GM18511 (cell line): ENCODE data around the gene ARHGAP20.

Experiments used
- ATAC-seq: cut with Tn5 transposase; IDR thresholded peaks from one replicate; pipeline ENCODE4 v1.9.1; 2021; ENCODE audit warnings: mild to moderate bottlenecking, moderate library complexity; ENCODE audit not compliant: unreplicated experiment

The ARHGAP20 gene

DNA sequence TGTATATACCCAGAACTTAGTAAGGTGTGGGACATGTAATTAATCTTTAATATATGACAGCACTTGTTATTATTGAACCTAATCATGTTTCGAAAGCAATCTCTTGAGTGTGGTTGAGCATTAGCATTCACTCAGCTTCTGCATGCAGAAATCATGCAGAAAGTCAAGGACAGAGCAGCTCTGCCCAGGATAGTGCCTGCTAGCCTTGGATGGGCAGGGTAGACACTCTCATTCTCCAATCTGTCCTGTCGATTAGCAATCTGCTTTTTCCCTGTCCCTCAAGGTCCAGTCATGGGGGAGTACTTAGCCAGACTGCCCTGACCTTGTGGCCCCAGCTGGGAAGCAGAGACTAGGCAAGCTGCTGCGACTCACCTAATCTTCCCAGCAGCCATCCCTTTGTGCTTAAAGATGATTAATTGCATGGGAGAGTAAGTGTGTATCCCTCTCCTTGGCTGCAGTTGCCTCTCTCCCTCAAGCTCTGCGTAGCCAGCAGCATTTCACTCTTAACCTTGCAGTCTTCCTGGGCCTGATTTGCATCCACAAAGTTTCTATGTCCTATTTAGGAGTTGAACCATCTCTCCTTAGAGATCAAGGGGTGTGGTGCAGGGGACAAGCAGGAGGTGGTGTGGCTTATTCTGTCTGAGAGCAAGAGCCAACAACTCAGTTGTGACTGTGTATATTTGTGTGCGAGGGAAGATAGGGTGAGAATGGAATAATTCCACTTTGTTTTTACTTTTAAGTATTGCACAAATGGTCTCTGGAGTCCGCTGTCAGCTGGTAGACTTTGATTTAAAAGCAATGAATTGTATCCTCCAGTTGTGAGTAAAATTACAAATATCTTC is 181.1 kb downstream of the ARHGAP20 start:
- no peak for ATAC-seq

DNA sequence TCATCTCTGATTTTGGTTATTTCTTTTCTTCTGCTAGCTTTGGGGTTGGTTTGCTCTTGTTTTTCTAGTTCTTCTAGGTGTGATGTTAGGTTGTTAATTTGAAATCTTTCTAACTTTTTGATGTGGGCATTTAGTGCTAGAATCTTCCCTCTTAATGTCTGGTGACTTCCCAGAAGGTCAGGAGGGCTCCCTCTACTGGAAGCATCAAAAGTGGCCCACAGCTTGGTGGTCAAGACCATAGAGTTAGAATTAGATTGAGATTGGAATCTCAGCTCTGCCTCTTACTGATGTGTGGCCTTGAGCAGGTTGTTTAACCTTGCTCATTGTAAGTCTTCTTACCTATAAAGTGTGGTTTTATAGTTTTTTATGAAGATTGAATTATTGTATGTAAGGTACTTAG is 183.2 kb downstream of the ARHGAP20 start:
- ATAC-seq: no peak

DNA sequence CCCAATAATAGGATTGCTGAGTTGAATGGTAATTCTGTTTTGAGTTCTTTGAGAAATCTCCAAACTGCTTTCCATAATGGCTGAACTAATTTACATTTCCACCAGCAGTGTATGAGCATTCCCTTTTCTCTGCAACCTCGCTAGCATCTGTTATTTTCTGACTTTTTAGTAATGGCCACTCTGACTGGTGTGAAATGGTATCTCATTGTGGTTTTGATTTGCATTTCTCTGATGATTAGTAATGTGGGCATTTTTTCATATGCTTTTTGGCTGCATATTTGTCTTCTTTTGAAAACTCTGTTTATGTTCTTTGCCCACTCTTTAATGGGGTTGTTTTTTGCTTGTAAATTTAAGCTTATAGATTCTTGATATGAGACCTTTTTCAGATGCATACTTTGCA is 185.1 kb downstream of the ARHGAP20 start:
- ATAC-seq: no peak
